H1 (cell line): ENCODE data around the gene CSF2.

Source experiments
- TF ChIP-seq, protein P1 (sequence below): IDR thresholded peaks from 2 replicates; pipeline ENCODE4 v1.6.1; 2012; ENCODE audit warnings: low read length, inconsistent platforms
- TF ChIP-seq, protein P2 (sequence below), 3 experiments: IDR thresholded peaks; 1 replicate in 2 of 3; 2 replicates in 1 of 3; pipeline versions ENCODE4 v1.5.1 to v1.6.1; 2011; ENCODE audit warnings: low read length in 3 of 3, mild to moderate bottlenecking in 3 of 3, inconsistent platforms in 2 of 3, low read depth in 1 of 3, moderate library complexity in 1 of 3; ENCODE audit not compliant: insufficient read depth in 1 of 3; ENCODE audit errors: control extremely low read depth in 1 of 3

GRCh38 chr5:132115375-132115774 is 41.8 kb downstream of the CSF2 start:
- TF ChIP-seq, protein P1, sequence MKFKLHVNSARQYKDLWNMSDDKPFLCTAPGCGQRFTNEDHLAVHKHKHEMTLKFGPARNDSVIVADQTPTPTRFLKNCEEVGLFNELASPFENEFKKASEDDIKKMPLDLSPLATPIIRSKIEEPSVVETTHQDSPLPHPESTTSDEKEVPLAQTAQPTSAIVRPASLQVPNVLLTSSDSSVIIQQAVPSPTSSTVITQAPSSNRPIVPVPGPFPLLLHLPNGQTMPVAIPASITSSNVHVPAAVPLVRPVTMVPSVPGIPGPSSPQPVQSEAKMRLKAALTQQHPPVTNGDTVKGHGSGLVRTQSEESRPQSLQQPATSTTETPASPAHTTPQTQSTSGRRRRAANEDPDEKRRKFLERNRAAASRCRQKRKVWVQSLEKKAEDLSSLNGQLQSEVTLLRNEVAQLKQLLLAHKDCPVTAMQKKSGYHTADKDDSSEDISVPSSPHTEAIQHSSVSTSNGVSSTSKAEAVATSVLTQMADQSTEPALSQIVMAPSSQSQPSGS: no peak
- TF ChIP-seq, protein P2, sequence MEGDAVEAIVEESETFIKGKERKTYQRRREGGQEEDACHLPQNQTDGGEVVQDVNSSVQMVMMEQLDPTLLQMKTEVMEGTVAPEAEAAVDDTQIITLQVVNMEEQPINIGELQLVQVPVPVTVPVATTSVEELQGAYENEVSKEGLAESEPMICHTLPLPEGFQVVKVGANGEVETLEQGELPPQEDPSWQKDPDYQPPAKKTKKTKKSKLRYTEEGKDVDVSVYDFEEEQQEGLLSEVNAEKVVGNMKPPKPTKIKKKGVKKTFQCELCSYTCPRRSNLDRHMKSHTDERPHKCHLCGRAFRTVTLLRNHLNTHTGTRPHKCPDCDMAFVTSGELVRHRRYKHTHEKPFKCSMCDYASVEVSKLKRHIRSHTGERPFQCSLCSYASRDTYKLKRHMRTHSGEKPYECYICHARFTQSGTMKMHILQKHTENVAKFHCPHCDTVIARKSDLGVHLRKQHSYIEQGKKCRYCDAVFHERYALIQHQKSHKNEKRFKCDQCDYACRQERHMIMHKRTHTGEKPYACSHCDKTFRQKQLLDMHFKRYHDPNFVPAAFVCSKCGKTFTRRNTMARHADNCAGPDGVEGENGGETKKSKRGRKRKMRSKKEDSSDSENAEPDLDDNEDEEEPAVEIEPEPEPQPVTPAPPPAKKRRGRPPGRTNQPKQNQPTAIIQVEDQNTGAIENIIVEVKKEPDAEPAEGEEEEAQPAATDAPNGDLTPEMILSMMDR (IDR thresholded peaks at IDR 0.05; ENCODE audit: control extremely low read depth in 1 of 3, insufficient read depth in 1 of 3, low read depth in 1 of 3, low read length in 3 of 3): no peak
